ENCODE data around the gene ZSCAN18.
"Not testable (repeated sequence)": the region's sequence is repeated elsewhere in the genome, so short reads cannot be mapped to it uniquely, and the experiment has no call there.

The ZSCAN18 gene, protein sequence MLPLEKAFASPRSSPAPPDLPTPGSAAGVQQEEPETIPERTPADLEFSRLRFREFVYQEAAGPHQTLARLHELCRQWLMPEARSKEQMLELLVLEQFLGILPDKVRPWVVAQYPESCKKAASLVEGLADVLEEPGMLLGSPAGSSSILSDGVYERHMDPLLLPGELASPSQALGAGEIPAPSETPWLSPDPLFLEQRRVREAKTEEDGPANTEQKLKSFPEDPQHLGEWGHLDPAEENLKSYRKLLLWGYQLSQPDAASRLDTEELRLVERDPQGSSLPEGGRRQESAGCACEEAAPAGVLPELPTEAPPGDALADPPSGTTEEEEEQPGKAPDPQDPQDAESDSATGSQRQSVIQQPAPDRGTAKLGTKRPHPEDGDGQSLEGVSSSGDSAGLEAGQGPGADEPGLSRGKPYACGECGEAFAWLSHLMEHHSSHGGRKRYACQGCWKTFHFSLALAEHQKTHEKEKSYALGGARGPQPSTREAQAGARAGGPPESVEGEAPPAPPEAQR

DNA sequence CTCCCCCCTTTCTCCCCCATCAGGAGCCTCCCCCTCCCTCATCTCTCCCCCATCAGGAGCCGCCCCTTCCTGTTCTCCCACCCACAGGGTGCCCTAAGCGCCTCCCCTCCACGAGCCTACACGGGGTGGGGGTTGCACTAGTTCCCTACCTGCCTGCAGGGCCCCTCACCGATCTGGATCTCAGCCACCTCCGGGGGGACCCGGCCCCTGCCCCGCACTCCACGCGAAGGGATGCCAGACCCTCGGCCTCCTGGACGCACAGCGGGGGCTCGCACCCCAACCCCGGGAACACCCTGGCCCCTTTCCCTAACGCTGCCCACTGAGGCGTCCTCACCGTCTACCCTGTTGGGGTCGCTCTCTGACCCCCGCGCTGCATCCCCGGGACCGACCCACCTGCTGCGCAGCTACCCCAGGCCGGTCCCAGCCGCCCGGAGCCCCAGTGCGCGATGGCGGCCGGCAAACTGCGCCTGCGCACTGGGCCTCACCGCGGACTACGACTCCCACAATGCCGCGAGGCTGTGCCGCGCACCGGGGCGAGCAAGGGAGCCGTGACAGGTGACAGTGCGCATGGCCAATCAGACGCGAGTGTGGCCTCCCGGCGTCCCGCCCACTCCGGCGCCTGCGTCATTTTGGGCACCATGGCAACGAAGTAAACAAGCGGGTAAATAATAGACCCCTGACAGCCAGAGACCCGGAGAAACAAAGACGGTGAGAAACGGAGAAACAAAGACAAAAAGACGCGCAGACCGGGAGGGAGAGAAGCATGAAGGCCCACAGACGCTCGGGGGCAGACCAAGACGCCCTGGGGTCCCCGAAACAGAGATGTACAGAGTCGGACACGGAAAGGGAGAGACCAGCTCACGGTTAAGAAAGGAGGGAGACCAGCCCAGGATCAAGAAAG is at the start of gene ZSCAN18:
TSS of gene ZSCAN18 (minus strand) at position 451 of the 901 bp plus-strand sequence. CDS start 7,964 bp downstream, outside the sequence.
- Histone ChIP-seq H3K4me1 (ENCODE audit: control insufficient read depth, insufficient read depth, low read length) (peaks cover 4% of the 10 kb centered on the region; the same call in 1 of the 2 replicates), H3K9ac (ENCODE audit: low read depth, low read length) (peak within 1 kb of the TSS; percentile 99), H3K27ac (ENCODE audit: low read depth, low read length) (peak within 1 kb of the TSS; percentile 93), H3K27me3 (ENCODE audit: control insufficient read depth, insufficient read depth, low read length) (no peaks in the 10 kb centered on the region), H3K9me3 (ENCODE audit: control insufficient read depth, insufficient read depth, low read length) (peaks cover 23% of the 10 kb centered on the region), H3K36me3 (ENCODE audit: control insufficient read depth, insufficient read depth, low read length) (no peaks in the 10 kb centered on the region; the same call in 1 of the 2 replicates), H3K4me3 (ENCODE audit: low read depth, low read length) (peak within 1 kb of the TSS; percentile 98)

DNA sequence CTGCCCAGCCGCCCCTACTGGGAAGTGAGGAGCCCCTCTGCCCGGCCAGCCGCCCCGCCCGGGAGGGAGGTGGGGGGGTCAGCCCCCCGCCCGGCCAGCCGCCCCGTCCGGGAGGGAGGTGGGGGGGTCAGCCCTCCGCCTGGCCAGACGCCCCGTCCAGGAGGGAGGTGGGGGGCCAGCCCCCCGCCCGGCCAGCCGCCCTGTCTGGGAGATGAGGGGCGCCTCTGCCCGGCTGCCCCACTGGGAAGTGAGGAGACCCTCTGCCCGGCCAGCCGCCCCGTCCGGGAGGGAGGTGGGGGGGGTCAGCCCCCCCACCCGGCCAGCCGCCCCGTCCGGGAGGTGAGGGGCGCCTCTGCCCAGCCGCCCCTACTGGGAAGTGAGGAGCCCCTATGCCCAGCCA is 49.4 kb upstream of the ZSCAN18 start:
- peaks cover 38% of the 10 kb centered on the region for H3K9me3 ChIP-seq (ENCODE audit: control insufficient read depth, insufficient read depth, low read length)
- not testable (repeated sequence) for H3K4me1 ChIP-seq (ENCODE audit: control insufficient read depth, insufficient read depth, low read length); H3K27me3 ChIP-seq (ENCODE audit: control insufficient read depth, insufficient read depth, low read length); H3K4me3 ChIP-seq (ENCODE audit: low read depth, low read length); H3K27ac ChIP-seq (ENCODE audit: low read depth, low read length); H3K36me3 ChIP-seq (ENCODE audit: control insufficient read depth, insufficient read depth, low read length); H3K9ac ChIP-seq (ENCODE audit: low read depth, low read length)

DNA sequence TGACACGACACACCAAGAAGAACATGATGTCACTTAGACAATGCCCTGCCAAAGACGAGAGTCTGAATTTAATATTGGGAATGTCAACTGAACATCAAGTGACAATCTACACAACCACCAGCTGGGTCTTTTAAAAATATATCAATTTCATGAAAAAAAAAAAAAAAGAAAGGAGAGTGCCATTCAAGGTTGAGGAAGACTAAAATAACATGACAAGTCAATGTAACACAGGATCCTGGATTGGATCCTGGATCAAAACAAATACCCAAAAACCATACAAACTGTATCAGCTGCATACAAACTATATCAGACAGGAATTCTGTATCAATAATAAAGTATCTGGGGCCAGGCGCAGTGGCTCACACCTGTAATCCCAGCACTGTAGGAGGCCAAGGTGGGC is 47.8 kb upstream of the ZSCAN18 start:
- Histone ChIP-seq H3K9me3 (ENCODE audit: control insufficient read depth, insufficient read depth, low read length) (peaks cover 52% of the 10 kb centered on the region), H3K27me3 (ENCODE audit: control insufficient read depth, insufficient read depth, low read length) (no peaks in the 10 kb centered on the region), H3K4me1 (ENCODE audit: control insufficient read depth, insufficient read depth, low read length) (no peaks in the 10 kb centered on the region; the same call in 1 of the 2 replicates), H3K36me3 (ENCODE audit: control insufficient read depth, insufficient read depth, low read length) (peaks cover 14% of the 10 kb centered on the region), H3K27ac (ENCODE audit: low read depth, low read length) (no peak overlapping the region), H3K4me3 (ENCODE audit: low read depth, low read length) (no peak overlapping the region; the same call in 1 of the 2 replicates), H3K9ac (ENCODE audit: low read depth, low read length) (no peak overlapping the region)

DNA sequence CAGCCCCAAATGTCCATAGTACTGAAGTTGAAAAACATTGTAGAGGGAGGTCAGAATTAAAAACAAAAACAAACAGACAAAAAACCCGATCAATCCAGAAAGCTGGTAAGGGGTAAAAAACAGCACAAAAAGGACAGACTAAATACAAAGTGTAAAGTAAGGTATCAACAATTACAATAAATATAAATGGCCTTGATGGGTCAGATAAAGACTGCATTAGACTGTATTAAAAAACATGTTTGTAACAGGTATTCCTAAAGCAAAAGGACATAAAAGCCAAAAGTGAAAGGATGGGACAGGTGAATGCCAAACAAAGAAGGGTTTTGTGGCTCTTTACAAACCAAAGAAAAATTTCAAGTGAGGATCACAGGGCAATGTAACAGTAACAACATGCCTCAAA is 36.2 kb upstream of the ZSCAN18 start:
- H3K9me3 ChIP-seq (ENCODE audit: control insufficient read depth, insufficient read depth, low read length), result peaks cover 92% of the 10 kb centered on the region
- peaks cover 49% of the 10 kb centered on the region for H3K36me3 ChIP-seq (ENCODE audit: control insufficient read depth, insufficient read depth, low read length)
- no peaks in the 10 kb centered on the region for H3K4me1 ChIP-seq (ENCODE audit: control insufficient read depth, insufficient read depth, low read length)
- no peaks in the 10 kb centered on the region for H3K27me3 ChIP-seq (ENCODE audit: control insufficient read depth, insufficient read depth, low read length)
- no peak overlapping the region for H3K4me3 ChIP-seq (ENCODE audit: low read depth, low read length)
- H3K27ac ChIP-seq (ENCODE audit: low read depth, low read length), result no peak overlapping the region
- H3K9ac ChIP-seq (ENCODE audit: low read depth, low read length), result no peak overlapping the region

DNA sequence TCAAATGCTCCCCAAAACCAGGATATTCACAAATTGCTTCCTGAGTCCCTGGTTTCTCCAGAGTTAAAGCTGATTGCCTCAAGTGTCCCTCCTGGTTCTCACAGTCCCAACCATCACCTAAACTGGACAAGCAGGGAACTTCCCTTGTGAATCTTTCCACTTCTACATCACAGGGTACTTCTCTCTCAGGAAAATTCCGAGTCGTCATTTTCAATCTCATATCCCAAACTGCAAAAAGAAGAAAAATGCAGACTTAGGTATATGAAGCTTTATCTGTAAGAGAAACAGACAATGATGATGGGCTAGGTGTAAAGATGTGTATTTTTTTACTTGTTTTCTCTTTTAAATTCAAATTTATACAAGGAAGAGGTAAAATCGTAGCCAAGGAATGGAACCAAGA is 31.3 kb upstream of the ZSCAN18 start:
- Histone ChIP-seq H3K27me3 (ENCODE audit: control insufficient read depth, insufficient read depth, low read length) (no peaks in the 10 kb centered on the region), H3K36me3 (ENCODE audit: control insufficient read depth, insufficient read depth, low read length) (peaks cover 48% of the 10 kb centered on the region), H3K4me3 (ENCODE audit: low read depth, low read length) (0 out of 2 replicates have a peak overlapping the region, but pooled peaks have one; percentile 37), H3K27ac (ENCODE audit: low read depth, low read length) (no peak overlapping the region), H3K9ac (ENCODE audit: low read depth, low read length) (no peak overlapping the region), H3K9me3 (ENCODE audit: control insufficient read depth, insufficient read depth, low read length) (peaks cover 95% of the 10 kb centered on the region), H3K4me1 (ENCODE audit: control insufficient read depth, insufficient read depth, low read length) (no peaks in the 10 kb centered on the region)

DNA sequence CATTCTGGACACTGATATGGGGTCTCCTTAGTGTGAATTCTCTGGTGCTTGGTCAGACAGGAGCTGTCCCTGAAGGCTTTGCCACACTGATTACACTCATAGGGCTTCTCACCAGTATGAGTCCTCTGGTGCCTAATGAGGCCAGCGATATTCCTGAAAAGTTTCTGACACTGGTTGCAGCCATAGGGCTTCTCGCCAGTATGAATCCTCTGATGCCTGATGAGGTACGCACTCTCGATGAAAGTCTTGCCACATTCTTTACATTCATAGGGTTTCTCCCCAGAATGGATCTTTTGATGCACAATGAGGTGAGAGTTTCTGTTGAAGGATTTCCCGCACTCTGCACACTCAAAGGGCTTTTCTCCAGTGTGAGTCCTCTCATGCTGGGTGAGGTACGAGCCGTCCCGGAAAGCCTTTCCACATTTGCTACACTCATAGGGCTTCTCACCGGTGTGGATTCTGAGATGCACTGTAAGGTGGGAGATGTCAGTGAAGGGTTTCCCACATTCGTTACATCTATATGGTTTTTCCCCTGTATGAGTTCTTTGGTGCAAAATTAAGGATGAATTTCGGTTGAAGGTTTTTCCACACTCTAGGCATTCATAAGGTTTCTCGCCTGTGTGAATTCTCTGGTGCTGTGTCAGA is 30.1 kb upstream of the ZSCAN18 start:
- Histone ChIP-seq H3K4me3 (ENCODE audit: low read depth, low read length) (peak overlapping the region; percentile 37; the same call in 1 of the 2 replicates), H3K4me1 (ENCODE audit: control insufficient read depth, insufficient read depth, low read length) (no peaks in the 10 kb centered on the region), H3K9me3 (ENCODE audit: control insufficient read depth, insufficient read depth, low read length) (peaks cover 95% of the 10 kb centered on the region), H3K27me3 (ENCODE audit: control insufficient read depth, insufficient read depth, low read length) (no peaks in the 10 kb centered on the region), H3K9ac (ENCODE audit: low read depth, low read length) (no peak overlapping the region), H3K27ac (ENCODE audit: low read depth, low read length) (no peak overlapping the region), H3K36me3 (ENCODE audit: control insufficient read depth, insufficient read depth, low read length) (peaks cover 38% of the 10 kb centered on the region)

DNA sequence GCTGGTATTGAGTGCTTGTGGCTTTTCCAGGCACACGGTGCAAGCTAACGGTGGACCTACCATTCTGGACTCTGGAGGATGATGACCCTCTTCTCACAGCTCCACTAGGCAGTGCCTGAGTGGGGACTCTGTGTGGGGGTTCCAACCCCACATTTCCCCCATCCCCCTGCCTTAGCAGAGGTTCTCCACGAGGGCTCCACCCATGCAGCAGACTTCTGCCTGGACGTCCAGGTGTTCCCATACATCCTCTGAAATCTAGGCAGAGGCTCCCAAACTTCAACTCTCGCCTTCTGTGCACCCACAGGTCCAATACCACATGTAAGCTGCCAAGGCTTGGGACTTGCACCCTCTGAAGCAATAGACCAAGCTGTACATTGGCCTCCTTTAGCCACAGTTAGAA is 25.3 kb upstream of the ZSCAN18 start:
- Histone ChIP-seq H3K27ac (ENCODE audit: low read depth, low read length) (no peak overlapping the region), H3K36me3 (ENCODE audit: control insufficient read depth, insufficient read depth, low read length) (peaks cover 11% of the 10 kb centered on the region), H3K9ac (ENCODE audit: low read depth, low read length) (no peak overlapping the region), H3K4me3 (ENCODE audit: low read depth, low read length) (no peak overlapping the region), H3K27me3 (ENCODE audit: control insufficient read depth, insufficient read depth, low read length) (no peaks in the 10 kb centered on the region), H3K9me3 (ENCODE audit: control insufficient read depth, insufficient read depth, low read length) (peaks cover 99% of the 10 kb centered on the region), H3K4me1 (ENCODE audit: control insufficient read depth, insufficient read depth, low read length) (no peaks in the 10 kb centered on the region)

DNA sequence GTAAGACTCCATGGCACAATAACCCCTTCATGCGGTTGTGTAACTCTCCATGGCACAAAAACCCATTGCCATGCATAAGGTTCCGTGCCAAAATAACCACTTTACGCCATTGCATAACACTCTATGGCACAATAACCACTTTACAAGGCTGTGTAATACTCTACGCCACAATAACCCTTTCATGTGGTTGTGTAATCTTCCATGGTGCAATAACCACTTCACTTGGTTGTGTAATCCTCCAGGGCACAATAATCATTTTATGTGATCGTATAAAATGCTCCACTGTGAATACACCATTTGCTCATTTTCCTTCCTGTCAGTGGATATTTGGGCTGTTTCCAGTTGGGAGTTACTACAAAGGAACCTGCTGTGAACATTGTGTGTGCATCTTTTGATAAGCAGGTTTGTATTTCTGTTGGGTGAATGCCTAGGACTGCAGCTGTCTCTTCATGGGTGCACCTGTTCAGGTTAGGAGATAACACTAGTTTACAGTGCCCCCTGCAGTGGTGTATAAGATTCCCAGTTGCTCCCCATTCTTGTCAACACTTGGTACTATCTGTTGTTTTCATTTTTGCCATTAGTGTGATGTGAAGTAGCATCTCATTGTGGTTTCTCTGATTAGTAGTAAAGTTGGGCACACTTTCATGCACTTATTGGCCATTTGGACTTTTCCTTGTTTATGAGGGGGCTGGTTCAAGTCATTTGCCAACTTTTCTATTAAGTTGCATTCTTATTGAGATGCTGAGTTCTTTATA is 21.1 kb upstream of the ZSCAN18 start:
- no peaks in the 10 kb centered on the region for H3K4me1 ChIP-seq (ENCODE audit: control insufficient read depth, insufficient read depth, low read length)
- no peak overlapping the region for H3K27ac ChIP-seq (ENCODE audit: low read depth, low read length)
- no peaks in the 10 kb centered on the region for H3K27me3 ChIP-seq (ENCODE audit: control insufficient read depth, insufficient read depth, low read length)
- peaks cover 91% of the 10 kb centered on the region for H3K9me3 ChIP-seq (ENCODE audit: control insufficient read depth, insufficient read depth, low read length)
- no peaks in the 10 kb centered on the region for H3K36me3 ChIP-seq (ENCODE audit: control insufficient read depth, insufficient read depth, low read length)
- H3K4me3 ChIP-seq (ENCODE audit: low read depth, low read length), result no peak overlapping the region
- H3K9ac ChIP-seq (ENCODE audit: low read depth, low read length), result no peak overlapping the region

DNA sequence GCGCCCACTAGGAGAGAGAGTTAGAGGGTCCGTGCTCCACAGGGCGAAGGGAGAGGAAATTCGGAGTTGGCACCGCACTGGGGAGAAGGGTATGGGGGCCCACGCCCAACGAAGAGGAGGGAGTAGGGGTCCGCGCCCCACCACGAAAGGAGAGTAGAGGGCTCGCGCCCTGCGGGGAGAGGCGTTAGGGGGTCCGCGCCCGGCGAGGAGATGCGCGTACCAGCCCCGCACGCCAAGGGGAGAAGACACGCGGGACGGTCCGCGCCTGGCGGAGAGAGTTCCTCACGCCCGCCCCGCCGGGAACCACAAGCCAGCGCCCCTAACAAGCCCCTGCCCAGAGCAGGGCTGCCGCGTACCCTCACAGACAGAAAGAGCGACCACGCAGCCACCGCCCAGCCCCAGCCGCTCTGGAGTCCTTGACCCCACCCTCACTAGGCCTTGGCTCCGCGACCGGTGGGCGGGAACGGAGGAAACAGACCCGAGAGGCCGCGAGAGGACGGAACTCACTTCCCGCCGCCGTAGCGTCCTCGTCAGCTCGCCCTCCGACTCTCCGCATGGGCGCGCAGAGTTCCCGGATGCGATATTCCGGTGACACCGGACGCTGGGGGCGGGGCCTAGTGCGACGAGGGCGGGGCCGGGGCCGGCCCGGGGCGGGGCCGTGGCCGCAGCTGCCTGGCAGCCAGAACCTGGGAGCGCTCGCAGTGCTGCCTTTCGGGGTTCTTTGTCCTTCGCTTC is 20.0 kb upstream of the ZSCAN18 start:
- H3K9ac ChIP-seq (ENCODE audit: low read depth, low read length), result no peak overlapping the region
- no peak overlapping the region for H3K27ac ChIP-seq (ENCODE audit: low read depth, low read length)
- no peaks in the 10 kb centered on the region for H3K27me3 ChIP-seq (ENCODE audit: control insufficient read depth, insufficient read depth, low read length)
- H3K9me3 ChIP-seq (ENCODE audit: control insufficient read depth, insufficient read depth, low read length), result peaks cover 91% of the 10 kb centered on the region
- H3K4me1 ChIP-seq (ENCODE audit: control insufficient read depth, insufficient read depth, low read length), result no peaks in the 10 kb centered on the region
- H3K4me3 ChIP-seq (ENCODE audit: low read depth, low read length), result no peak overlapping the region
- no peaks in the 10 kb centered on the region for H3K36me3 ChIP-seq (ENCODE audit: control insufficient read depth, insufficient read depth, low read length)

DNA sequence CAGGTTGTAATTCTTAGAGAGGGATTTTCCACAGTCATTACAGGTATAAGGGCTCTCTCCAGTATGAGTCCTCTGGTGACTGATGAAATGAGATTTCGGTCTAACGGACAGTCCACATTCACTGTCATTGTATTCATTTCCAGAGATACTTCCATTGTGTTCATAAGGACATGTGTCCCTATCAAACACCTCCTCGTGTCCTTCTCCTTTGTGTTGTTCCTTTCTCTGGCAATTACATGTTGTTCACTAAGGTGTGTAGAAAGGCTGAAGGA is 10.5 kb upstream of the ZSCAN18 start:
- H3K4me3 ChIP-seq (ENCODE audit: low read depth, low read length), result no peak overlapping the region
- peaks cover 73% of the 10 kb centered on the region for H3K9me3 ChIP-seq (ENCODE audit: control insufficient read depth, insufficient read depth, low read length)
- H3K27ac ChIP-seq (ENCODE audit: low read depth, low read length), result no peak overlapping the region
- no peak overlapping the region for H3K9ac ChIP-seq (ENCODE audit: low read depth, low read length)
- no peaks in the 10 kb centered on the region for H3K27me3 ChIP-seq (ENCODE audit: control insufficient read depth, insufficient read depth, low read length)
- no peaks in the 10 kb centered on the region for H3K4me1 ChIP-seq (ENCODE audit: control insufficient read depth, insufficient read depth, low read length)
- H3K36me3 ChIP-seq (ENCODE audit: control insufficient read depth, insufficient read depth, low read length), result no peaks in the 10 kb centered on the region

Data from HUES48 (cell line).